ENCODE measurements around the gene DPY19L1. TPM values are rescaled to one million over a fixed set of nuclear protein-coding genes. Genes with fewer than 3 reads are reported as not detected.

The DPY19L1 gene
- total RNA-seq, 1 experiment from 2014 or later = 90.4 TPM

DNA sequence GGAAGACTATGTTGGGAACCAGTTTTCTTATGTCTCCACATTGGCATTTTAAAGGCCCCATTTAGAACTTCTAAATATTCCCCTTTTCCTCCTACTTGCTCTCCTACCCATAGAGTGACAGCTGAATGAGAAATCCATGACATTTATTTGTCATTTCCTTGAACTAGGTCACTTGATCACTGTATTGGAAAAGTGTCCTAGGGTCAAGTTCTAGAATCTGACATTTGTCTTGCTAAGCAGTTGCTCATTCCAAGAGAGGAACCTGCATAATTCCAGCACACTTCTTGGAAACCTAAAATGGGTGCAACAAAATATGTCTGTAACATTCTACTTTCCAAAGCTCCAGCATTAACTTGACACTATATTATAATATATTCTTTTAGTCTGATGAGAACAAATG is 3.6 kb upstream of the DPY19L1 start:
- CTCF ChIA-PET = no interaction called here
- Mint-ChIP-seq H3K36me3 (ENCODE audit: insufficient read depth, unreplicated experiment) (peaks cover 22% of the 10 kb centered on the region), H3K9me3 (ENCODE audit: low read depth, unreplicated experiment) (no peaks in the 10 kb centered on the region), H3K4me3 (ENCODE audit: low read depth, unreplicated experiment) (no peak overlapping the region), H3K27me3 (ENCODE audit: unreplicated experiment) (peaks cover 18% of the 10 kb centered on the region), H3K4me1 (ENCODE audit: low read depth, unreplicated experiment) (peaks cover 11% of the 10 kb centered on the region), H3K27ac (ENCODE audit: unreplicated experiment) (no peak overlapping the region)
- DNase-seq = no peak
- TF ChIP-seq CTCF (IDR thresholded peaks at IDR 0.05; ENCODE audit: unreplicated experiment) = no peak
- intact Hi-C loops (cut with micrococcal nuclease; ENCODE audit: unreplicated experiment) = no loop called here
- no TSS peak for BruUV-seq (replicated peaks)

- no TSS peak for BruUV-seq (replicated peaks)
- CTCF ChIA-PET = interaction anchor here (1.2 kb wide), 1 partner anchor 47 kb away, joined by 3 read pairs; no protein-coding TSS in a partner anchor
Measured at GRCh38 chr7:35039343-35039742, 2.1 kb upstream of the DPY19L1 start.

GRCh38 chr7:35038354-35038753 is 1.1 kb upstream of the DPY19L1 start:
- Mint-ChIP-seq H3K27me3 (ENCODE audit: unreplicated experiment) (peaks cover 11% of the 10 kb centered on the region), H3K36me3 (ENCODE audit: insufficient read depth, unreplicated experiment) (peaks cover 34% of the 10 kb centered on the region), H3K4me3 (ENCODE audit: low read depth, unreplicated experiment) (peak overlapping the region; percentile 73), H3K27ac (ENCODE audit: unreplicated experiment) (peak overlapping the region; percentile 77), H3K9me3 (ENCODE audit: low read depth, unreplicated experiment) (no peaks in the 10 kb centered on the region), H3K4me1 (ENCODE audit: low read depth, unreplicated experiment) (peaks cover 32% of the 10 kb centered on the region)
- DNase-seq = no peak
- CTCF ChIA-PET = interaction anchor here (1.0 to 1.2 kb wide), 2 partner anchors 46 to 147 kb away, joined by 3 to 5 read pairs; no protein-coding TSS in a partner anchor
- BruUV-seq (replicated peaks) = TSS peak; percentile 80
- no peak for TF ChIP-seq CTCF (IDR thresholded peaks at IDR 0.05; ENCODE audit: unreplicated experiment)
- intact Hi-C loops (cut with micrococcal nuclease; ENCODE audit: unreplicated experiment) = loop anchor here (1.0 to 5.0 kb wide), 2 partner anchors 366 to 482 kb away; no protein-coding TSS in a partner anchor

More at GRCh38 chr7:35039343-35039742, 2.1 kb upstream of the DPY19L1 start:
- Mint-ChIP-seq H3K27me3 (ENCODE audit: unreplicated experiment) (peaks cover 18% of the 10 kb centered on the region), H3K36me3 (ENCODE audit: insufficient read depth, unreplicated experiment) (peaks cover 34% of the 10 kb centered on the region), H3K27ac (ENCODE audit: unreplicated experiment) (no peak overlapping the region), H3K4me1 (ENCODE audit: low read depth, unreplicated experiment) (peaks cover 26% of the 10 kb centered on the region), H3K9me3 (ENCODE audit: low read depth, unreplicated experiment) (no peaks in the 10 kb centered on the region), H3K4me3 (ENCODE audit: low read depth, unreplicated experiment) (no peak overlapping the region)
- TF ChIP-seq CTCF (IDR thresholded peaks at IDR 0.05; ENCODE audit: unreplicated experiment) = no peak
- intact Hi-C loops (cut with micrococcal nuclease; ENCODE audit: unreplicated experiment) = loop anchor here (5.0 kb wide), 1 partner anchor 367 kb away; no protein-coding TSS in a partner anchor
- DNase-seq = no peak

- H3K36me3 Mint-ChIP-seq (ENCODE audit: insufficient read depth, unreplicated experiment) = peaks cover 34% of the 10 kb centered on the region
- H3K9me3 Mint-ChIP-seq (ENCODE audit: low read depth, unreplicated experiment) = peaks cover 6% of the 10 kb centered on the region
- peak; percentile 90 for TF ChIP-seq CTCF (IDR thresholded peaks at IDR 0.05; ENCODE audit: unreplicated experiment)
- peak overlapping the region; percentile 77 for H3K27ac Mint-ChIP-seq (ENCODE audit: unreplicated experiment)
- intact Hi-C loops (cut with micrococcal nuclease; ENCODE audit: unreplicated experiment) = loop anchor here (1.0 to 5.0 kb wide), 2 partner anchors 365 to 483 kb away; no protein-coding TSS in a partner anchor
- peak; percentile 99 for DNase-seq
- H3K4me1 Mint-ChIP-seq (ENCODE audit: low read depth, unreplicated experiment) = peaks cover 38% of the 10 kb centered on the region
- peaks cover 4% of the 10 kb centered on the region for H3K27me3 Mint-ChIP-seq (ENCODE audit: unreplicated experiment)
- CTCF ChIA-PET = interaction anchor here (0.6 to 1.2 kb wide), 5 partner anchors 46 to 824 kb away, joined by 3 to 5 read pairs (median 3); no protein-coding TSS in a partner anchor
- H3K4me3 Mint-ChIP-seq (ENCODE audit: low read depth, unreplicated experiment) = peak overlapping the region; percentile 73
- no TSS peak for BruUV-seq (replicated peaks)
Measured at GRCh38 chr7:35037526-35038341, 449 bp upstream of the DPY19L1 start.

Data from Calu3 (cell line).